Inflammatory macrophage treated with lipopolysaccharide for 4 hours (primary cell): ENCODE measurements around the gene LY6G5B.

ENCODE experiments used
- DNase-seq: peaks from one replicate; pipeline ENCODE4 v3.0.0-alpha.2; 2020

LY6G5B gene

DNA sequence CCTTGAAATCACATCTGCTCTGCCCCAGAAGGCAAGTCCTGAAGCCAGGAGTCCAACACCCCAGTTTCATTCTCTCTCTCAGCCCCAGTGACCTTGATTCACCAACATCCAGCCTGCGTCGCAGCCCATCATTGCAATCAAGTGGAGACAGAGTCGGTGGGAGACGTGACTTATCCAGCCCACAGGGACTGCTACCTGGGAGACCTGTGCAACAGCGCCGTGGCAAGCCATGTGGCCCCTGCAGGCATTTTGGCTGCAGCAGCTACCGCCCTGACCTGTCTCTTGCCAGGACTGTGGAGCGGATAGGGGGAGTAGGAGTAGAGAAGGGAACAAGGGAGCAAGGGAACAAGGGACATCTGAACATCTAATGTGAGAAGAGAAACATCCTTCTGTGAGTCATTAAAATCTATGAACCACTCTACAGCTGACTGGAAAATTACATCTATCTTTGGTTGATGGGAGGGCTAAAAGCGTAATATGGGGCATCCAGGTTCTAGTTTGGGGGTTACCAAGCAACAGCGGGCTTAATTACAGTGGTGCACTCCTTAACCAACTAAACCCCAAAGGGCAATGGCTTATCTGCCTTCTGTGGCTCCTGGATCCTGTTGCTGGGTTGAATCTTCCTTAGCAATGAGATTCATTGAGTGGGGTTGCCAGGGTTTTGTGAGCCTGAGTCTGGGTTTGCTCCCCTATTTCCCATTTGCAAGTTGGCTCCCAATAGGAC lies 47.9 kb downstream of the LY6G5B start:
- no peak for DNase-seq

DNA sequence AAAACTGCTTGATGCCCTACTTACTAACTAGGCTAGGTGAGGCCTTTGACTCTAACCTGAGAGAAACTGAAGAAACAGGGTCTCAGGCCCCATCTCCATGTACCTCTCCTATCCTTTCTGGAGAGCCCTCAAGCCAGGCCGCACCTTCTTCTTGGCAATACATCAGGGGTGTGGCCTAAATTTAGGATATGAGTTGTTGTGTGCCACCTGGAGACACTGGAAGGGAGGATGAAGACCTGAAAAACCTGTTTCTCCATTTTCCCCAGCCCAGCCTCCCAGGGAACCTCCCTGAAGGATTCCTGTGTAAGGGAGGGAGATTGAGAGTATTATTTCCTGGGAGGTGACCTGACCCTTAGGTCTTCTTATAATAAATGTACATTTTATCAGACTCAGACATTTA lies 48.5 kb downstream of the LY6G5B start:
- no peak for DNase-seq

DNA sequence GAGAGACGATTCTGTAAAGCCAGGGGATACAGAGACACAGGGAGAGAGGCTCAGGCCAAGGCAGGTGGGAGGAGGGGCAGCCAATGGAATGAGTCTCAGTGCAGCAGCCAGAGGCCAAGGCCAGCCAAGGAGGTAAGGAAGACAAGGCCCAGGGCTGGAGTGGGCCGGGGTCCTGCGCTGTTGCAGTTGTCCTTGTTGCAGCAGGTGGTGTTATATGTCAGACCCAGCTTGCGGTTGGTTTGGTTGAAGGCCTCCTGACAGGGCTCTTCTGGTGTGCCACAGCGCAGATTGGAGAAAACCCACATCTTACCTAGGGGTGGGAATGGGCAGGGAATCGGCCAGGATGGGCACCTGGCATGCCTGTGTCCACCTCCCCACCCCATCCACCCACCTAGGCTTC lies 49.2 kb downstream of the LY6G5B start:
- no peak for DNase-seq

DNA sequence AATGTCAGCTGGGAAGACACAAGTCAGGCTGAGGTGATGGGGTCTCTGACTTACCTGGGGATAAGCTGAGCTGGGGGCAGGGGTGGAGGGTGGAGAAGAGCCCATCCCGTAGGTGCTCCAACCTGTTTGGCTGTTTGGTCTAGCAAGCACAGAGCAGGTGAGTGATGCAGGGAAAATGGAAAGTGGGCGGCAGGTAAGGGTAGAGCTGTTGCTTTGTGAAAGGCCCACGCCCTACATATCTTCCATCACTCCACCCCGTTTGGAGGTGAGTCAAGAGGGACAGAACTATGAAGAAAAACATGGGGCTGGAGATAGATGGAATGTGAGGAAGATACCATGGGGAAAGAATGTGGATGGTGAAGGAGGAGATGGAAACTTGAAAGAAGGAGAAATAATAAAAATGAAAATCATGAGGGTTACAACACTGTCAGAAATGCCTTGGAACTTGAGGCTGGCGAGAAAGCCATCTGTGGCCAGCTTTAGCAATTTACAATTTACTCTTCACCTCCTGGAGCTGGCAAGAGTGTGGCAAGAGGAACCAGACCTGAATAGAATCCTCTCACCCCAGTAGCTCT lies 50.5 kb downstream of the LY6G5B start:
- no peak for DNase-seq

DNA sequence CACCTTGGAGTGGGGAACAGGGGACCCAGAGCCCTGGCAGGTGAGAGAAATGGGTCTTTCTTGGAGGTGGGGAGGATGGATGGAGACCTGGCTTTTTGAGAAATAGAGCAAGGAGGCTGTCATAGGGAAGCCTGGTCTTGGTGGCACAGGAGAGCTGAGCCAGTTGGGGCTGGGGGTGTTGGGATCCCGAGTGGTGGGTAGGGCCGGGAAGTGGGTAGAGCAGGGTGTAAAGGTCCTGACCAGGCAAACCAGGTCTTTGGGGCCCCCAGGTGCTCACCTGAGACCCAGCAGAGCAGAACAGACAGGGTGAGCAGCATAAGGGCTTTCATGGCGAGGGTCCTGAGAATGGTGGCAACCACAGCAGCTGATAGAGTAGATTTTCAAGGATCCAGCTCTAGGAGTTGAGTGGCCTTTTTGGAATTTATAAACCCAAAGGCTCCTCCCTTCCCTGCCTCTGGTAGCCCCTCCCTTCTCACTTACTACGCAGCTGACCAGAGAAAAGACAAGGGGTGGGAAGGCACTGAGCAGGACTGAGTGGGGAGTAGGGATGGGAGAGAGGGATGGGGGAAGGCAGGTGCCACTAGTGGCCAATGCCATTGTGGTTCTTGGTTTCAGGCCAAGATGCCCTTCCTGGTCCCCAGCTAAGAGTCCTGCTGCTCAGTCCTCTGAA lies 51.7 kb downstream of the LY6G5B start, which contains the start of gene LY6G6C:
Gene LY6G6C (minus strand): TSS at position 396 of the 670 bp plus-strand sequence. CDS start 67 bp downstream, at position 329.
- DNase-seq: no peak

DNA sequence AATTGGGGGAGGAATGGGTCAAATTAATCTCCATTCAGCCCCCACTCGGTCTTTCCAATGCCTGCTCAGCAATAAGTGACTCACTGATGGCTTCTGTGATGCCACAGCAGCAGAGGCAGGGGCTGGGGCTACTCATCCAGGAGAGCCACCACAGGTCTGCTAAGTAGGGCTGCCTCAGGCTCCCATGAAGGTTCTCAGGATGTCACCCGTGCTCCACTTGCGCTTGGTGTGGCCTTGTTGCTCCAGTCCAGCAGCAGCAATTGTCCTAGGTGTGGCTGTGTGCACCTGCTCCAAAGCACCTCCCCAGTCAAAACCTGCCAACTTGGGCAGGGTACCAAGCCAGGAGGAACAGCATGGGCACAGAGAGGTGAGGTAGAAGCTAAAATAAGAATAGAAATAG lies 52.4 kb downstream of the LY6G5B start:
- DNase-seq: no peak
